Stimulated activated memory B cell treated with anti-CD40 and anti-IgM and Interleukin-4, amounts not matched to agents 10 μg/mL and 1 μg/mL and 100 μg/mL, for 72 hours (primary cell): ENCODE results near the gene MLKL.
A peak's percentile ranks its signal among the peaks of the same experiment; 100 is the strongest.
"Not testable (repeated sequence)": the region's sequence is repeated elsewhere in the genome, so short reads cannot be mapped to it uniquely, and the experiment has no call there.

Experiments
- ATAC-seq: fragments of 150-1000 bp; cut with Tn5 transposase; 2 replicates; pipeline ENCODE4 v1.10.0; 2021
- H3K27ac Mint-ChIP-seq: one replicate; pipeline ENCODE4 v1.8.0; 2022; ENCODE audit warnings: mild to moderate bottlenecking, mixed read lengths
- H3K27me3 Mint-ChIP-seq: one replicate; pipeline ENCODE4 v1.8.0; 2022; ENCODE audit warnings: mixed read lengths
- H3K36me3 Mint-ChIP-seq: one replicate; pipeline ENCODE4 v1.8.0; 2022; ENCODE audit warnings: mixed read lengths
- H3K4me1 Mint-ChIP-seq: one replicate; pipeline ENCODE4 v1.8.0; 2022; ENCODE audit warnings: mixed read lengths
- H3K4me3 Mint-ChIP-seq: one replicate; pipeline ENCODE4 v1.8.0; 2022; ENCODE audit warnings: mild to moderate bottlenecking, moderate library complexity, mixed read lengths
- H3K9me3 Mint-ChIP-seq: one replicate; pipeline ENCODE4 v1.8.0; 2022; ENCODE audit warnings: mixed read lengths

MLKL gene

DNA sequence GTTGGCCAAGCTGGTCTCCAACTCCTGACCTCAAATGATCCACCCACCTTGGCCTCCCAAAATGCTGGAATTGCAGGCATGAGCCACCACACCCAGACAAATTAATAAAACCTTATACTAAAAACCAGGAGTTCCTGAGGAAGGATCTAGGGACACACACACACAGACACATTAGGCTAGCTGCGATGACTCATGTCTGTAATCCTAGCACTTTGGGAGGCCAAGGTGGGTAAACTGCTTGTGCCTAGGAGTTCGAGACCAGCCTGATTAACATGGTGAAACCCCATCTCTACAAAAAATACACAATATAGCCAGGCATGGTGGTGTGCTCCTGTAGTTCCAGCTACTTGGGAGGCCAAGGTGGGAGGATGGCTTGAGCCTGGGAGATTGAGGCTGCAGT lies 47.8 kb downstream of the MLKL start:
- Mint-ChIP-seq H3K36me3 (peaks cover 47% of the 10 kb centered on the region), H3K27ac (peak overlapping the region; percentile 53), H3K4me1 (peaks cover 42% of the 10 kb centered on the region)
- H3K27me3 Mint-ChIP-seq, H3K9me3 Mint-ChIP-seq, ATAC-seq, H3K4me3 Mint-ChIP-seq: not testable (repeated sequence)

DNA sequence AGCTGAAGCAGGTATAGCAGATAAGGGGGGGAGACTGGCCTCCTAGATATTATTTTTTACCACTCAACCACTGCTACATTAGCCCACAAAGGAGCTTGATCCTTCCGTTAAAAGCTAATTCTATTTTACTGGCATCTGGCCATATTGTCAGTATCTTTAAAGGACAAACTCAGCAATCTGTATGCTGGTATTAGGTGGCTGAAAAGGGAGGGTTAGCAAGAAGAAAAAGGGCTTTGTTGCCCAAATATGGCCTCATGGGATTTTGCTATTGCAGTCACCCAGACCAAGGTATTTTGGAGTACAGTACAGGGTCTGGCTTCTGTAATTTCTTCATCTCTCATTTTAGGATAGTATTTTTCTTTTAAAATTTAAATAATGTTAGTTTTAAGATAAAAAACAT lies 48.4 kb downstream of the MLKL start:
- no peaks in the 10 kb centered on the region for H3K27me3 Mint-ChIP-seq
- no peak overlapping the region for H3K27ac Mint-ChIP-seq
- peaks cover 42% of the 10 kb centered on the region for H3K36me3 Mint-ChIP-seq
- H3K9me3 Mint-ChIP-seq: no peaks in the 10 kb centered on the region
- no peak for ATAC-seq
- H3K4me1 Mint-ChIP-seq: peaks cover 38% of the 10 kb centered on the region
- no peak overlapping the region for H3K4me3 Mint-ChIP-seq

GRCh38 chr16:74651841-74652240 lies 48.8 kb downstream of the MLKL start:
- no peak overlapping the region for H3K4me3 Mint-ChIP-seq
- peaks cover 38% of the 10 kb centered on the region for H3K4me1 Mint-ChIP-seq
- peaks cover 43% of the 10 kb centered on the region for H3K36me3 Mint-ChIP-seq
- ATAC-seq: no peak
- H3K9me3 Mint-ChIP-seq: no peaks in the 10 kb centered on the region
- H3K27ac Mint-ChIP-seq: no peak overlapping the region
- no peaks in the 10 kb centered on the region for H3K27me3 Mint-ChIP-seq

DNA sequence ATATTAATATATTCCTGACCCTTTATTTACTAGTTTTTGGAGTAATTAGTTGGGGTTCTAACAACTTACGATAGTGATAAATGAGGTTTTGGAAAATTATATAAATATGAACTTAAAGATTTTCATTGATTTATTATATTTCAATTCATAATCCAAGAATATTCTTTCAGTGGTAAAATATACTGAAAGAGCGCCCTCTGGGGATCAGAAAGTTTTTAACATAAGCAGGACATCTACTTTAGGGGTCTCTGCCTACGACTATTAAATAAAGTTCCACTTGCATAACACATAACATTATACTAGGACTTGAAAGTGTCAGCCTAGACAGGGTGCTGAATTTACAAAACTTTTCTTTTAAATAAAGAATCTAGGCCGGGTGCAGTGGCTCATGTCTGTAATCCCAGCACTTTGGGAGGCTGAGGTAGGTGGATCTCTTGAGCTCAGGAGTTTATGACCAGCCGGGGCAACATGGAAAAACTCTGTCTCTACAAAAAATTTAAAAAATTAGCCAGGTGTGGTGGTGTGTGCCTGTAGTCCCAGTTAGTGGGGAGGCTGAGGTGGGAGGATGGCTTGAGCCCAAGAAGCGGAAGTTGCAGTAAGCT lies 49.6 kb downstream of the MLKL start:
- no peak overlapping the region for H3K27ac Mint-ChIP-seq
- no peak overlapping the region for H3K4me3 Mint-ChIP-seq
- ATAC-seq: no peak
- peaks cover 49% of the 10 kb centered on the region for H3K36me3 Mint-ChIP-seq
- no peaks in the 10 kb centered on the region for H3K27me3 Mint-ChIP-seq
- H3K4me1 Mint-ChIP-seq: peaks cover 38% of the 10 kb centered on the region
- H3K9me3 Mint-ChIP-seq: no peaks in the 10 kb centered on the region

DNA sequence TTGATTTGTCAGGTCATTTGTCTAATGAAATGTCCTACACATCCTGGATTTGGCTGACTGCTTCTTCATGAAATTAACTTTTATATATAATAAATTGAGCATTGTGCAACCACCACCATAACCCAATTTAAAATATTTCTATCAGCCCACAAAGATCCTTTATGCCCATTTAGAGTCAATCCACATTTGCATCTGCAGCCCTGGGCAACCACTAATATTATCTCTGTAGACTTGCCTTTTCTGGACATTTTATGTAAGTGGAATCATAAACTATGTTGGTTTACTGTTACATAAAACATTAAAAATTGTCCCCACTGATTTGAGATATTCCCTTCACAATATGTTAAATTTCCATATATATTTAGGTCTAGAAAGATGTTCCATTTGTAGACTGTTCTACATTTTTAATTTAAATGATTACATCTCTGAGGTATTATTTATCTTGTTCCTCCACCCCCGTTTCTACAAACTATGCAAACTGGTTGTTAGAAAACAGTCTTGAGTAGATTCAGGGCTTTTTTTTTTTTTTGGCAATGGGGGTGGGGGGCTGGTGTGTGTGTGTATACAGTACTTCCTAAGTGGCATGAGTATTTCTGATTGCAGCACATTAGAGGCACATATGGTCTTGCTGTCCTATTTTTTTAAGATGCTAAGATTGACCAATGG lies 50.7 kb downstream of the MLKL start:
- H3K9me3 Mint-ChIP-seq: no peaks in the 10 kb centered on the region
- no peak for ATAC-seq
- H3K4me3 Mint-ChIP-seq: no peak overlapping the region
- peaks cover 29% of the 10 kb centered on the region for H3K4me1 Mint-ChIP-seq
- H3K27me3 Mint-ChIP-seq: no peaks in the 10 kb centered on the region
- H3K36me3 Mint-ChIP-seq: peaks cover 49% of the 10 kb centered on the region
- no peak overlapping the region for H3K27ac Mint-ChIP-seq

DNA sequence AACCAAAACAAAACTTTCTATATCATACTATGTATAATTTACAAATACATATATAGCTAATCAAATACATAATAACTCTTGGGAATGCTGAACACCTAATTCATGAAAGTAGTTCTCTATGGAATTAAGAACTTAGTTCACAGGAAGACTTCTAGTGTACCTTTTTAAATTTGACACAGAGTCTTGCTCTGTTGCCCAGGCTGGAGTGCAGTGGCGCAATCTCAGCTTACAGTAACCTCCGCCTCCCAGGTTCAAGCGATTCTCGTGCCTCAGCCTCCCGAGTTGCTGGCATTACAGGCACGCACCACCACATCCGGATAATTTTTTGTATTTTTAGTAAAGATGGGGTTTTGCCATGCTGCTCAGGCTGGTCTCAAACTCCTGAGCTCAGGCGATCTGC lies 58.7 kb downstream of the MLKL start:
- Mint-ChIP-seq H3K27ac (no peak overlapping the region), H3K36me3 (peaks cover 37% of the 10 kb centered on the region), H3K9me3 (no peaks in the 10 kb centered on the region), H3K4me3 (no peak overlapping the region), H3K4me1 (no peaks in the 10 kb centered on the region), H3K27me3 (no peaks in the 10 kb centered on the region)
- no peak for ATAC-seq

GRCh38 chr16:74637742-74638453 lies 62.8 kb downstream of the MLKL start:
- Mint-ChIP-seq H3K9me3 (no peaks in the 10 kb centered on the region), H3K4me1 (no peaks in the 10 kb centered on the region), H3K27ac (no peak overlapping the region), H3K36me3 (peaks cover 26% of the 10 kb centered on the region), H3K27me3 (no peaks in the 10 kb centered on the region), H3K4me3 (no peak overlapping the region)
- ATAC-seq: no peak

GRCh38 chr16:74635303-74635702 lies 65.4 kb downstream of the MLKL start:
- H3K36me3 Mint-ChIP-seq: peaks cover 26% of the 10 kb centered on the region
- no peak overlapping the region for H3K27ac Mint-ChIP-seq
- no peak overlapping the region for H3K4me3 Mint-ChIP-seq
- H3K4me1 Mint-ChIP-seq: no peaks in the 10 kb centered on the region
- no peaks in the 10 kb centered on the region for H3K27me3 Mint-ChIP-seq
- no peaks in the 10 kb centered on the region for H3K9me3 Mint-ChIP-seq
- no peak for ATAC-seq

DNA sequence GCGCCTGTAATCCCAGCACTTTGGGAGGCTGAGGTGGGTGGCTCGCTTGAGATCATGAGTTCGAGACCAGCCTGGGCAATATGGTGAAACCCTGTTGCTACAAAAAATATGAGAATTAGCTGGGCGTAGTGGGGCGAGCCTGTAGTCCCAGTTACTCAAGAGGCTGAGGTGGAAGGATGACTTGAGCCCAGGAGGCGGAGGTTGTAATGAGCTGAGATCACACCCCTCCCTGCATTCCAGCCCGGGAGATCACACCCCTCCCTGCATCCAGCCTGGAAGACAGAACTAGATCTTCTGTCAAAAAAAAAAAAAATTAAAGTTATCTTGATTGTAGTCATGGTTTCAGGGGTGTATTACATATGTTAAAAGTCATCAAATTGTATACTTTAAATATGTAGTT lies 67.0 kb downstream of the MLKL start:
- no peak for ATAC-seq
- no peaks in the 10 kb centered on the region for H3K27me3 Mint-ChIP-seq
- no peaks in the 10 kb centered on the region for H3K9me3 Mint-ChIP-seq
- peaks cover 42% of the 10 kb centered on the region for H3K36me3 Mint-ChIP-seq
- H3K27ac Mint-ChIP-seq: no peak overlapping the region
- H3K4me1 Mint-ChIP-seq: peaks cover 12% of the 10 kb centered on the region
- no peak overlapping the region for H3K4me3 Mint-ChIP-seq

GRCh38 chr16:74627506-74628220 lies 73.0 kb downstream of the MLKL start:
- peak; percentile 38 for ATAC-seq
- peaks cover 35% of the 10 kb centered on the region for H3K4me1 Mint-ChIP-seq
- H3K27me3 Mint-ChIP-seq: no peaks in the 10 kb centered on the region
- H3K36me3 Mint-ChIP-seq: peaks cover 64% of the 10 kb centered on the region
- peak overlapping the region; percentile 67 for H3K27ac Mint-ChIP-seq
- no peaks in the 10 kb centered on the region for H3K9me3 Mint-ChIP-seq
- H3K4me3 Mint-ChIP-seq: no peak overlapping the region

GRCh38 chr16:74626741-74627416 lies 73.8 kb downstream of the MLKL start:
- H3K36me3 Mint-ChIP-seq: peaks cover 63% of the 10 kb centered on the region
- no peaks in the 10 kb centered on the region for H3K9me3 Mint-ChIP-seq
- peak overlapping the region; percentile 15 for H3K4me3 Mint-ChIP-seq
- H3K27me3 Mint-ChIP-seq: no peaks in the 10 kb centered on the region
- peaks cover 35% of the 10 kb centered on the region for H3K4me1 Mint-ChIP-seq
- peak; percentile 86 for ATAC-seq
- peak overlapping the region; percentile 67 for H3K27ac Mint-ChIP-seq

DNA sequence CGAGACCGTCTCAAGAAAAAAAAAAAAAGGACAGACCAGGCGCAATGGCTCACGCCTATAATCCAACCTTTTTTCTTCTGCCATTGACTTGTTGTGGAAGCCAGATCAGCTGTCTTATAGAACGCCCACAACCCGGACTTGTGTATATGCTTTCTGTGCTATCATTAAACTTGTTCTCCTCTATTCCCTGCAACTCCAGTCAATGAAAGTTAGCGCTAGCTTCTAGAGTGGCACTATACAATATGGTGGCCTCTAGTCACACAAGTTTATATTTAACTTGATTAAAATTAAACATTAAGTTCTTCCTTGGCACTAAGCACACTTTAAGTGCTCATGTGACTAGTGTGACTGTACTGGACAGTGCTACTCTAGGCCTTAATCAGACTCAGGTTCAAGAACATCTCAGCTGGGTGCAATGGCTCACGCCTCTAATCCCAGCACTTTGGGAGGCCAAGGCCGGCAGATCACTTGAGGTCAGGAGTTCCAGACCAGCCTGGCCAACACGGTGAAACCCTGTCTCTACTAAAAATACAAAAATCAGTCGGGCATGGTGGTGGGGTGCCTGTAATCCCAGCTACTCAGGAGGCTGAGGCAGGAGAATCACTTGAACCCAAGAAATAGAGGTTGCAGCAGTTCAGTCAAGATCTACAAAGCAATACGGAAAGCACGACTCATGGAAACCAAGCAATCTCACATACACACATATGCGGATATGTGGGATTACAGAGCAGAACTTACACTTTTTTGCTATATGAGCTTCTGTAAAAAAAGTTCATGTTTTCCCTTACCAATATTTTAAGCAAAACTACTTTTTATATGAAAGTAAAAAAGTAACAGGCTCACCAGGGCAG lies 74.9 kb downstream of the MLKL start:
- H3K4me1 Mint-ChIP-seq: peaks cover 35% of the 10 kb centered on the region
- H3K36me3 Mint-ChIP-seq: peaks cover 71% of the 10 kb centered on the region
- ATAC-seq: no peak
- no peaks in the 10 kb centered on the region for H3K27me3 Mint-ChIP-seq
- peak overlapping the region; percentile 67 for H3K27ac Mint-ChIP-seq
- no peak overlapping the region for H3K4me3 Mint-ChIP-seq
- H3K9me3 Mint-ChIP-seq: no peaks in the 10 kb centered on the region

DNA sequence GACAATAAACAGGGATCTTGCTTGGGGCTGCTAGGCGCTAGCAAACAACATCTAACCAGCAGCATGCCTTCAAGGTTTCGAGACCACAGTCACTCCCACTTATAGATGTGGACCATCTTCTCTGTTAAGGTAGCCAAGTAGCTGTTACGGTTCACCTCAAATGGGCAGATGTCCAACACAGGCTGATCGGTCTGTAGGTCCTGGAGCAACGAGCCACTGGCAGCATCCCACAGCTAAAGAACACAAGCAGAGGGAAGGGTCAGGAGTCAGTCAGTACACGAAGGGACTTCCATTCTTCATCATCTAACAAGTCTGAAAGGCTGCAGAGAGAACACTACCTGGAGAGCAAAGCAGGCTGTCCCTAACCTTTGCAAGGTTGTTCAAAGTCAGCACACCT lies 76.8 kb downstream of the MLKL start:
- Mint-ChIP-seq H3K36me3 (peaks cover 61% of the 10 kb centered on the region), H3K4me3 (no peak overlapping the region), H3K27ac (no peak overlapping the region), H3K4me1 (peaks cover 24% of the 10 kb centered on the region), H3K27me3 (no peaks in the 10 kb centered on the region), H3K9me3 (no peaks in the 10 kb centered on the region)
- ATAC-seq: no peak

GRCh38 chr16:74623214-74623838 lies 77.3 kb downstream of the MLKL start:
- H3K27me3 Mint-ChIP-seq: no peaks in the 10 kb centered on the region
- H3K4me3 Mint-ChIP-seq: no peak overlapping the region
- no peak for ATAC-seq
- peak overlapping the region; percentile 5 for H3K27ac Mint-ChIP-seq
- H3K36me3 Mint-ChIP-seq: peaks cover 57% of the 10 kb centered on the region
- peaks cover 19% of the 10 kb centered on the region for H3K4me1 Mint-ChIP-seq
- H3K9me3 Mint-ChIP-seq: no peaks in the 10 kb centered on the region
